ENCODE data around the gene C10orf120. TPM values are rescaled to one million over a fixed set of nuclear protein-coding genes. Genes with fewer than 3 reads are reported as not detected.

C10orf120 gene
- total RNA-seq, 1 donor from 2014 or later = not detected

GRCh38 chr10:122721111-122721510, 21.5 kb upstream of the C10orf120 start:
- no peak for TF ChIP-seq CTCF (conservative IDR thresholded peaks at IDR 0.05; ENCODE audit: low read depth, low read length)
- DNase-seq (ENCODE audit: low read depth) = no peak
- no peak overlapping the region for H3K4me3 ChIP-seq (ENCODE audit: low read depth, low read length)

GRCh38 chr10:122716025-122716424, 16.4 kb upstream of the C10orf120 start:
- H3K4me3 ChIP-seq (ENCODE audit: low read depth, low read length) = no peak overlapping the region
- no peak for TF ChIP-seq CTCF (conservative IDR thresholded peaks at IDR 0.05; ENCODE audit: low read depth, low read length)
- no peak for DNase-seq (ENCODE audit: low read depth)

GRCh38 chr10:122715576-122715975, 15.9 kb upstream of the C10orf120 start:
- no peak overlapping the region for H3K4me3 ChIP-seq (ENCODE audit: low read depth, low read length)

GRCh38 chr10:122713091-122713885, 13.6 kb upstream of the C10orf120 start:
- TF ChIP-seq CTCF (conservative IDR thresholded peaks at IDR 0.05; ENCODE audit: low read depth, low read length) = no peak
- no peak for DNase-seq (ENCODE audit: low read depth)
- no peak overlapping the region for H3K4me3 ChIP-seq (ENCODE audit: low read depth, low read length)

More at GRCh38 chr10:122715576-122715975, 15.9 kb upstream of the C10orf120 start:
- no peak for TF ChIP-seq CTCF (conservative IDR thresholded peaks at IDR 0.05; ENCODE audit: low read depth, low read length)
- DNase-seq (ENCODE audit: low read depth) = no peak

- DNase-seq (ENCODE audit: low read depth) = no peak
- TF ChIP-seq CTCF (conservative IDR thresholded peaks at IDR 0.05; ENCODE audit: low read depth, low read length) = no peak
- no peak overlapping the region for H3K4me3 ChIP-seq (ENCODE audit: low read depth, low read length)
Observed at GRCh38 chr10:122710576-122710975, 10.9 kb upstream of the C10orf120 start.

- no peak for DNase-seq (ENCODE audit: low read depth)
- TF ChIP-seq CTCF (conservative IDR thresholded peaks at IDR 0.05; ENCODE audit: low read depth, low read length) = no peak
- no peak overlapping the region for H3K4me3 ChIP-seq (ENCODE audit: low read depth, low read length)
Observed at GRCh38 chr10:122709971-122710370, 10.3 kb upstream of the C10orf120 start.

- DNase-seq (ENCODE audit: low read depth) = no peak
- H3K4me3 ChIP-seq (ENCODE audit: low read depth, low read length) = no peak overlapping the region
- TF ChIP-seq CTCF (conservative IDR thresholded peaks at IDR 0.05; ENCODE audit: low read depth, low read length) = no peak
Observed at GRCh38 chr10:122707535-122707934, 7.9 kb upstream of the C10orf120 start.
